AG10803 (cell line): ENCODE measurements around the gene PARD3B.

Experiments
- DNase-seq: peaks from one replicate; pipeline ENCODE4 v3.0.0; 2010; ENCODE audit warnings: low read depth
- H3K4me3 ChIP-seq: 2 replicates; pipeline ENCODE4 v1.5.1; 2011; ENCODE audit warnings: mild to moderate bottlenecking, low read length, control low read depth
- TF ChIP-seq, protein P1 (sequence below): conservative IDR thresholded peaks from 2 replicates; pipeline ENCODE4 v1.5.1; 2011; ENCODE audit warnings: mild to moderate bottlenecking, low read length, control low read depth, inconsistent platforms

Gene PARD3B

DNA sequence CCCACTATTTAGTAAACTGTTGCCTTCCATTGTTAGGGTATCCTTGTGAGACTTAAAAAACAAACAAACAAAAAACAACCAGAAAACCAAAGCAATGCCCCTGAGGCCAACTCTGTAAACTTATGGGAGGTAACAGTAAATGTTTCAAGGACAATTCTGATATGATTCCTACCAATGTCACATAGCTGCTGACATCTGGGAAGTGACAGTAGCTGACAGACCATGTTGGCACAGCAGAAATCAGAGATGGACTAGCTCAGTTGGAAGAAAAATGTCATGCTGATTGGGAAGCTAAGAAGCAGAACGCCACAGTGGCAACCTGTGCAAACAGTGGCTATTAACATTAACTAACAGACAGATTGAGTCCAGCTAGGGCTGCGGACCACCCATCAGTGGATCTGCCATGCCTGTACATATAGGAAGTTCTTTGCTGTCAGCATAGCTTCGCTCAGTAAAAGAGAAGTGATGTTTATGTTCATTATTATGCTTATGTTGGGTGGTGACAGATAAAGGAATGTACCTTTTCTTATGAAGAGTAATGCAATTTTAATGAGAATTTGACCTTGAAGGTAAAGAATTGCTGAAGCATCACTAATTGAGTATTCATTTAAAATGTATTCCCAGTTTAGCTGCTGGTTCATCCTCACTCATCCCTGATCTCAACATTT, 180.6 kb downstream of the PARD3B start:
- no peak overlapping the region for H3K4me3 ChIP-seq
- TF ChIP-seq, protein P1, sequence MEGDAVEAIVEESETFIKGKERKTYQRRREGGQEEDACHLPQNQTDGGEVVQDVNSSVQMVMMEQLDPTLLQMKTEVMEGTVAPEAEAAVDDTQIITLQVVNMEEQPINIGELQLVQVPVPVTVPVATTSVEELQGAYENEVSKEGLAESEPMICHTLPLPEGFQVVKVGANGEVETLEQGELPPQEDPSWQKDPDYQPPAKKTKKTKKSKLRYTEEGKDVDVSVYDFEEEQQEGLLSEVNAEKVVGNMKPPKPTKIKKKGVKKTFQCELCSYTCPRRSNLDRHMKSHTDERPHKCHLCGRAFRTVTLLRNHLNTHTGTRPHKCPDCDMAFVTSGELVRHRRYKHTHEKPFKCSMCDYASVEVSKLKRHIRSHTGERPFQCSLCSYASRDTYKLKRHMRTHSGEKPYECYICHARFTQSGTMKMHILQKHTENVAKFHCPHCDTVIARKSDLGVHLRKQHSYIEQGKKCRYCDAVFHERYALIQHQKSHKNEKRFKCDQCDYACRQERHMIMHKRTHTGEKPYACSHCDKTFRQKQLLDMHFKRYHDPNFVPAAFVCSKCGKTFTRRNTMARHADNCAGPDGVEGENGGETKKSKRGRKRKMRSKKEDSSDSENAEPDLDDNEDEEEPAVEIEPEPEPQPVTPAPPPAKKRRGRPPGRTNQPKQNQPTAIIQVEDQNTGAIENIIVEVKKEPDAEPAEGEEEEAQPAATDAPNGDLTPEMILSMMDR = no peak
- DNase-seq = no peak

DNA sequence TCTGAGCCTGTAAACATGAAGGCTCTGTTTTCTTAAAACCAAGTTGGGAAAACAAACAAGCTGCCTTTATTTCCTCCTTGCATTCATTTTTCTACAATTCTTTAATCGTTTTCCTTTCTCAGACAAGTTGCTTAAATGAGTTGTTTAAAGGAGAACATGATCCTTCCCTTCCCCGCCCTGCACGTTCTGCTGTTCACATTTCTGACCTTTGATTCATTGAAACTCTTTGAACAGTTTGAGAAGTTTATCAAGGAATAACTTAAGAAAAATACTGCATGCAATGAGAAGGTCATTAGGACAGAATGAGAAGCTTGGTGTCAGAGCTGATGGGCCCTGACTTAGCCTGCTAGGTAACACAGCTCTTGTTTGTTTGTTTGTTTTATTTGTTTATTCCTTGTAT, 181.6 kb downstream of the PARD3B start:
- DNase-seq = no peak
- no peak overlapping the region for H3K4me3 ChIP-seq
- TF ChIP-seq, protein P1 = no peak

DNA sequence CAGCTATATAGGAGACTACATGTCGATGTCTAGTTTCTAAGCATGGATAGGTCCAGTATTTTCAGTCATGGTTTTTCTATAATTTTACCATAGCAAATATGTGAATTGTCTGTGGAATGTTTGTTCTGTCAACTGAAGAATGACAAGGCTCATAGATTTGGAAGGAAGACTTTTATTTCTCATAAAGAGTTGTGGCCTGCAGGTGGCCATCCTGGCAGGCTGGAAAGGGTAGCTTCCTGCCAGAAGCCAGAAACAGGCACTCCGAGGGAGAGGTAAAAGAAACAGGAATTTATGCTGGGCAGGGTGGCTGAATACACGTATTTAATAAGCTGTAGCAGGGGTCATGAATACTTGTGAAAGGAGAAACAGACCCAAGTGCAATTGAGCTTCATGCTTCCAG, 182.1 kb downstream of the PARD3B start:
- TF ChIP-seq, protein P1 = no peak
- no peak for DNase-seq
- no peak overlapping the region for H3K4me3 ChIP-seq

DNA sequence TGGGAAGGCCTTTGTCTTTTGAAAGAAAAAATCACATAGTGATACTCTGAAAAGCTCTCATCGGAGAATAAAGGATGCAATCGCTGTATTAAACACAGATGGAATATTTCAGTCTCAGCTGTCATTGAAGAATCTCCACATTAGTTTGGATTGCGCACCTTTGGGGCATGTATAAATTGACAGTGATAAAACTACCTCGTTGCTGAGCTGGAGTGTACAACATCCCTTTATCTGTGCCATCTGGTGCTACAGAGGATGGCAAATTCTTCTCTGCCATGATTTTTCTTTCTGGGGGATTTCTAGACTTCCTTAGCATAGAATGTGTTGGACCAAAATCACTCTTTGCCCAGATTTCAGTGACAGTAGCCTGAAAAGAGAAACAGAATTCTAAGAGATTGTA, 185.3 kb downstream of the PARD3B start:
- TF ChIP-seq, protein P1 = no peak
- H3K4me3 ChIP-seq = no peak overlapping the region
- no peak for DNase-seq

DNA sequence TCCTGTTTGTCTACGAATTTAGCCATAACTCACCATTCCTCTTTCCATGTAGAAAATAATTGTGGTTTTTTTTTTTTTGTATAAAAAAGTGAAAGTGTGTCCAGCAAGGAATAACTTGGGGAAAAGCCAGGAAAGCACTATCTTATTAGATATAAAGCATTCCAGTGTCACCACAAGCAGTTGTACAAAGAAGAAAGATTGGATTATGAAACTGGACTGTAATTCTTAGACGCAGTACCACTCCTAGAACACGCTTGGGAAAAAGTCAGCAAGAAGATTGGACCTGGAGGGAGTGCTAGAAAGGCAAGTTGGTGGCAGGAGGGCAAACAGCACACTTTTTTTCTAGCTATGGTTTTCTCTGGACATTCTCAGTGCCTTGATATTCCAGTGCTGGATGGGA, 186.7 kb downstream of the PARD3B start:
- H3K4me3 ChIP-seq = no peak overlapping the region
- DNase-seq = peak; percentile 71
- TF ChIP-seq, protein P1 = no peak; the same call in 1 of the 2 replicates

DNA sequence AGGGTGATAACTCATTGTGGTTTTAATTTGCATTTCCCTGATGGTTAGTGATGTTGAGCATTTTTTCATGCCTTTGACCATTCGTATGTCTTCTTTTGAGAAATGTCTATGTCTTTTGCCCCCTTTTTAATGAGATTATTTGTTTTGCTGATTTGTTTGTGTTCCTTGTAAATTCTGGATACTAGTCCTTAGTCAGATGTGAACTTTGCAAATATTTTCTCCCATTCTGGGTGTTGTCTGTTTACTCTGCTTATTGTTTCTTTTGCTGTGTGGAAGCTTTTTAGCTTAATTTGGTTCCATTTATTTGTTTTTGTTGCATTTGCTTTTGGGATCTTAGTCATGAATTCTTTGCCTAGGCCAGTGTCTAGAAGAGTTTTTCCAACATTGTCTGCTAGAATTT, 192.0 kb downstream of the PARD3B start:
- no peak for DNase-seq
- no peak overlapping the region for H3K4me3 ChIP-seq
- TF ChIP-seq, protein P1 = no peak

DNA sequence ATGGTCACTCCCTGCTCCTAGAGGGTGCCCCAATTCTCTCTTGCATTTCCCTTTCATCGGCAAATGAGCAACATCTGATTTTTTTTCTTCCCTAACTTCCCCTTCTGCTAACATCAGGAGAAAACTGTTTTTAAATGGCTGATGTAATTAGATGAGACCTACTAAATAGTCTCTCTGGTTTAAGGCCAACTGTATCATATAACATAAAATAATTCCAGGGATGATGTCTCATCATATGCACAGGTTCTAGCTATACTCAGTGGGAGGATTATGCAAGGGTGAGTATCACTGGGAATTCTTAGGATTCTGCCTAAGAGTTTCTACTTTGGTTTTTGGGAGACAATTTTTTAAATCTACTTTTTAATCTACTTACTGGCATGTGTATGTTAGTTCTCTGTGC, 193.4 kb downstream of the PARD3B start:
- DNase-seq = peak; percentile 9
- TF ChIP-seq, protein P1 = no peak
- H3K4me3 ChIP-seq = no peak overlapping the region
